Adrenal gland (tissue), 12 donors: ENCODE results near the gene IFITM2. TPM values are rescaled to one million over a fixed set of nuclear protein-coding genes. Genes with fewer than 3 reads are reported as not detected.
A peak's percentile ranks its signal among the peaks of the same experiment; 100 is the strongest.

ENCODE experiments used
- DNase-seq, 7 donors: peaks; one replicate each; pipeline ENCODE4 v3.0.0-alpha.2; 2019 to 2020
- H3K27ac ChIP-seq, 5 donors: fragments of 200-600 bp; sonication (generic) in 4 of 5; 1 replicate in 3 of 5; 2 replicates in 2 of 5; pipeline versions ENCODE4 v1.5.1 to v1.8.0; 2016 to 2020; ENCODE audit warnings: mild to moderate bottlenecking in 1 of 5
- H3K27me3 ChIP-seq: fragments of 200-600 bp; 2 replicates; pipeline ENCODE4 v1.8.0; 2021
- H3K36me3 ChIP-seq, 2 donors: fragments of 200-600 bp; replicated peaks in 1 of 2; 1 replicate in 1 of 2; 2 replicates in 1 of 2; pipeline versions ENCODE4 v1.5.1 to v1.8.0; 2018 to 2022
- H3K4me1 ChIP-seq, 2 donors: fragments of 200-600 bp; replicated peaks in 1 of 2; 1 replicate in 1 of 2; 2 replicates in 1 of 2; pipeline versions ENCODE4 v1.5.1 to v1.8.0; 2018 to 2021
- H3K4me3 ChIP-seq, 4 donors: fragments of 200-600 bp; sonication (generic) in 3 of 4; one replicate each; pipeline ENCODE4 v1.5.1; 2016 to 2018
- H3K9me3 ChIP-seq, 3 donors: fragments of 200-600 bp; sonication (generic) in 1 of 3; replicated peaks in 1 of 3; 1 replicate in 2 of 3; 2 replicates in 1 of 3; pipeline versions ENCODE4 v1.5.1 to v1.8.0; 2016 to 2021
- POLR2A ChIP-seq, 2 donors: fragments of 450-650 bp; IDR thresholded peaks; one replicate each; pipeline ENCODE4 v1.6.1; 2017; ENCODE audit warnings: antibody characterized with exemption in 2 of 2, mild to moderate bottlenecking in 2 of 2, moderate library complexity in 1 of 2
- WGBS, 4 donors: extraction: QIAGEN DNeasy Blood & Tissue Kit in 2 of 4; methylation state at CpG; one replicate each; pipeline versions ENCODE4 v1.1.5 to v1.1.7; 2013 to 2017; 5-methylcytosine and 5-hydroxymethylcytosine counted together
- intact Hi-C, 2 donors: fragments of 100-400 bp; cut with DNase I; formaldehyde crosslinking; loops; one replicate each; pipeline versions ENCODE4 v1.14.1 to v1.15.0; 2022 to 2023
- polyA plus RNA-seq, 3 donors: library from polyadenylated mRNA; stranded (reverse); fragments of 200-250 nt in 2 of 3; fragments of 350-450 nt in 1 of 3; fragmentation: Illumina TruSeq in 1 of 3; extraction: RNeasy Lipid Tissue Mini Kit (QIAGEN cat#74804) in 1 of 3; gene quantifications; one replicate each; pipeline ENCODE4 v1.2.3, GENCODE V29; 2013 to 2014
- total RNA-seq, 9 donors: library from RNA; depleted of rRNA in 4 of 9; stranded (reverse); fragments of >200 nt in 4 of 9; fragments of 120-200 nt in 1 of 9; fragmentation: NEBNext Ultra II Directional in 1 of 9; extraction: Animal tissue kit (Norgen Biotek cat#: 25700) in 1 of 9; gene quantifications; one replicate each; pipeline versions ENCODE4 v1.1.0 to v1.2.4, GENCODE V29; 2013 to 2023
- TF ChIP-seq, protein P1 (sequence below), 6 experiments: fragments of 450-650 bp in 4 of 6; fragments of 200-600 bp in 2 of 6; sonication (generic) in 1 of 6; IDR thresholded peaks; 1 replicate in 5 of 6; 2 replicates in 1 of 6; pipeline versions ENCODE4 v1.5.1 to v1.8.0; 2016 to 2021; ENCODE audit warnings: antibody characterized with exemption in 6 of 6, mild to moderate bottlenecking in 2 of 6, moderate library complexity in 1 of 6
- donor health status: healthy with polysubstance abuse.
- donor health status: Bipolar disorder and iron deficiency.
- donor health status: DM: yes; HTN: yes; CAD: no.
- donor health status: DM: no; HTN: no; CAD: no.
- donor health status: DM: no; HTN: no; CAD: no.
- donor health status: DM: yes; HTN: yes; CAD: no.

IFITM2 gene
- total and polyA plus RNA-seq, 12 donors, result 30.7 to 835 (median 235) TPM

DNA sequence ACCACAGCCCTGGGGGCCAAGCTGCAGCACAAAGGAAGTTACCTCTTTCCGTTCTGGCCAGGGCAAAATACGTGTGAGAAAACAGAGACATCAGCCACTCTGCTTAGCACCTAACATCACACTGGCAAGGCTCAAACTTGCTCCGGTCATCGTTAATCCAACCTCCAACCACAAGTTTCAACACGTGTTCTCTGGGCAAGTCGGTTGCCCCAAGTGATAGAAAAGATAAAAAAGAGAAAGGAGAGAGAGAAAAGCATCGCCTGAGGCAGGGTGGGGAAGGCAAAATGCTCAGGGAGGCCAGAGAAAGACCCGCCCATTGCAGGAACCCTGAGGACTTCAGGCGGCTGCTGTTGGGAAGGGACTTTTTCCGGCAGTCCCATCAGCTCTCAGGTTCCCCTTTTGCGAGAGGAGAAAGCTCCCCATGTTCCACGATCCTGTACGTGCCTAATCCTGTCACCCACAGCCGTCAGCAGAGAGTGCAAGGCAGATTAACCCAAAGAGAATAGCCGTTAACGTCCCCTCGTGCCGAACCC, 43.2 kb downstream of the IFITM2 start:
- Histone ChIP-seq H3K4me3 (no peak overlapping the region), H3K36me3 (no peaks in the 10 kb centered on the region), H3K27ac (no peak overlapping the region), H3K4me1 (peaks cover 8 to 13% of the 10 kb centered on the region in 2 donors), H3K9me3 (no peaks in the 10 kb centered on the region), H3K27me3 (no peaks in the 10 kb centered on the region)
- no peak for DNase-seq
- 62 to 74% (median 65%) methylated on average over 15 to 18 of the region's 18 CpGs for WGBS, 4 donors
- intact Hi-C loops, result no loop called here
- TF ChIP-seq POLR2A (IDR thresholded peaks at IDR 0.05), result no peak
- TF ChIP-seq, protein P1, sequence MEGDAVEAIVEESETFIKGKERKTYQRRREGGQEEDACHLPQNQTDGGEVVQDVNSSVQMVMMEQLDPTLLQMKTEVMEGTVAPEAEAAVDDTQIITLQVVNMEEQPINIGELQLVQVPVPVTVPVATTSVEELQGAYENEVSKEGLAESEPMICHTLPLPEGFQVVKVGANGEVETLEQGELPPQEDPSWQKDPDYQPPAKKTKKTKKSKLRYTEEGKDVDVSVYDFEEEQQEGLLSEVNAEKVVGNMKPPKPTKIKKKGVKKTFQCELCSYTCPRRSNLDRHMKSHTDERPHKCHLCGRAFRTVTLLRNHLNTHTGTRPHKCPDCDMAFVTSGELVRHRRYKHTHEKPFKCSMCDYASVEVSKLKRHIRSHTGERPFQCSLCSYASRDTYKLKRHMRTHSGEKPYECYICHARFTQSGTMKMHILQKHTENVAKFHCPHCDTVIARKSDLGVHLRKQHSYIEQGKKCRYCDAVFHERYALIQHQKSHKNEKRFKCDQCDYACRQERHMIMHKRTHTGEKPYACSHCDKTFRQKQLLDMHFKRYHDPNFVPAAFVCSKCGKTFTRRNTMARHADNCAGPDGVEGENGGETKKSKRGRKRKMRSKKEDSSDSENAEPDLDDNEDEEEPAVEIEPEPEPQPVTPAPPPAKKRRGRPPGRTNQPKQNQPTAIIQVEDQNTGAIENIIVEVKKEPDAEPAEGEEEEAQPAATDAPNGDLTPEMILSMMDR (IDR thresholded peaks at IDR 0.05), result no peak

DNA sequence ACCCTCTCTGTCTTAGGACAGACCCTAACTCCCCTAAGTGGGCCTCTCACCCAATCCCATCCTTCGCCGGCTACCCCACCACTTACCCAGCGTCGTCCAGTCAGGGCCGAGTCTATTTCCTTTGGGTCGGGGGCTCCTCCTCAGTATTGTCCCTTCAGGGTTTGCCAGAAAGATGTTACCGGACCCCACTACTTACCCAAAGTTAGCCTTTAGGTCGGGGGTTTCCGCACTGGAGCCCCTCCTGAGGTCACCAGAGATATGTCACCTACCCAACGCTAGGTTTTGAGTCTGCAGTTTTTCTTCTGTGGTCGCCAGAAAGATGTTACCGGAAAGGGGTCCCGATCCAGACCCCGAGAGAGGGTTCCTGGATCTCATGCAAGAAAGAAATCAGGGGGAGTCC, 43.8 kb downstream of the IFITM2 start:
- no peaks in the 10 kb centered on the region for H3K27me3 ChIP-seq
- no peak for DNase-seq
- no peaks in the 10 kb centered on the region for H3K36me3 ChIP-seq
- H3K27ac ChIP-seq, result no peak overlapping the region
- TF ChIP-seq POLR2A (IDR thresholded peaks at IDR 0.05), result no peak
- peaks cover 9 to 13% of the 10 kb centered on the region in 2 donors for H3K4me1 ChIP-seq
- no peaks in the 10 kb centered on the region for H3K9me3 ChIP-seq
- intact Hi-C loops, result no loop called here
- 90 to 93% (median 92%) methylated on average over 14 of the region's 14 CpGs for WGBS, 4 donors
- H3K4me3 ChIP-seq, result no peak overlapping the region

GRCh38 chr11:352456-353031, 44.9 kb downstream of the IFITM2 start:
- H3K36me3 ChIP-seq, result no peaks in the 10 kb centered on the region
- intact Hi-C loops, result no loop called here
- H3K9me3 ChIP-seq, result no peaks in the 10 kb centered on the region
- DNase-seq, result no peak
- H3K27me3 ChIP-seq, result no peaks in the 10 kb centered on the region
- peak overlapping the region in 4 of 5 donors; percentile 35 to 94 (median 72) for H3K27ac ChIP-seq
- H3K4me3 ChIP-seq, result no peak overlapping the region
- TF ChIP-seq, protein P1 (IDR thresholded peaks at IDR 0.05), result no peak
- TF ChIP-seq POLR2A (IDR thresholded peaks at IDR 0.05), result no peak
- WGBS, 4 donors, result 86 to 92% (median 90%) methylated on average over 12 of the region's 12 CpGs
- H3K4me1 ChIP-seq, result peaks cover 9 to 13% of the 10 kb centered on the region in 2 donors

DNA sequence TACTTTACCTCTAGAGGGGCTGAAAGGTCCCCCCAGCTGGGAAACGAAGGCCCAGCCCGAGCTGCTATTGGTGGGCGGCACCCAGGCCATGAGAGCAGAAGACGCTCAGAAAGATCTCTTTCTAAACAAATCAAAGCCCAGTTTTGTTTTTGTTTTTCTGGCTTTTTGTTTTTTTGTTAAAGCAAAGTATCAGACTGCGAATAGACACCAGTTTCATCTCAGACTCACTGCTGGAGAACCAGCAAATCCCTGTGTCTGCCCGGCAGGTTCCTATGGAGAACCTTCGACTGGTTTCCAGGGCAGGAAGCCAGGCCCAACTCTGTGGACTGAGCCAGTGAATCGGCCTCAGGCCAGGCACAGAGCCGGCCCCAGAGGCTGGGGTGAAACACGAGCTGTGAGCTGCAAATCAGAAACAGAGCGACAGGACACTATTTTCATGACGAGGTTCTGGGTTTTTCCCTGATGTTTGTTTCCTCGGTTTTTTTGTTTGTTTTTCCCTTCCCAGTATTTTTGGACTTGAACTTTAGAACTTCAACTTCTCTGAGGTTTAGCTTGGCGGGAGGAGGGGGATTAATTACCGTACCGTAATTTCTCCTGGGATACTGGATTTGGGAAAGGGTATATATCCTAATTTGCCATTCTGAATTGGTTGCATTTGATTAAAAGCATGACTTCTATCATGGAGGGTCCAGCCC, 45.7 kb downstream of the IFITM2 start:
- H3K36me3 ChIP-seq, result no peaks in the 10 kb centered on the region
- WGBS, 4 donors, result 36 to 47% (median 38%) methylated on average over 16 of the region's 16 CpGs
- intact Hi-C loops, result no loop called here

More for the DNA sequence above, 45.7 kb downstream of the IFITM2 start:
- TF ChIP-seq, protein P1 (IDR thresholded peaks at IDR 0.05), result no peak
- TF ChIP-seq POLR2A (IDR thresholded peaks at IDR 0.05), result no peak
- DNase-seq, result peak; percentile 53 to 90 (median 78)
- H3K27me3 ChIP-seq, result no peaks in the 10 kb centered on the region
- H3K27ac ChIP-seq, result peak overlapping the region in 4 of 5 donors; percentile 35 to 94 (median 72)
- H3K9me3 ChIP-seq, result no peaks in the 10 kb centered on the region
- peaks cover 9 to 13% of the 10 kb centered on the region in 2 donors for H3K4me1 ChIP-seq
- no peak overlapping the region for H3K4me3 ChIP-seq
